Measurements from ENCODE around the gene LMF1.

The LMF1 gene

DNA sequence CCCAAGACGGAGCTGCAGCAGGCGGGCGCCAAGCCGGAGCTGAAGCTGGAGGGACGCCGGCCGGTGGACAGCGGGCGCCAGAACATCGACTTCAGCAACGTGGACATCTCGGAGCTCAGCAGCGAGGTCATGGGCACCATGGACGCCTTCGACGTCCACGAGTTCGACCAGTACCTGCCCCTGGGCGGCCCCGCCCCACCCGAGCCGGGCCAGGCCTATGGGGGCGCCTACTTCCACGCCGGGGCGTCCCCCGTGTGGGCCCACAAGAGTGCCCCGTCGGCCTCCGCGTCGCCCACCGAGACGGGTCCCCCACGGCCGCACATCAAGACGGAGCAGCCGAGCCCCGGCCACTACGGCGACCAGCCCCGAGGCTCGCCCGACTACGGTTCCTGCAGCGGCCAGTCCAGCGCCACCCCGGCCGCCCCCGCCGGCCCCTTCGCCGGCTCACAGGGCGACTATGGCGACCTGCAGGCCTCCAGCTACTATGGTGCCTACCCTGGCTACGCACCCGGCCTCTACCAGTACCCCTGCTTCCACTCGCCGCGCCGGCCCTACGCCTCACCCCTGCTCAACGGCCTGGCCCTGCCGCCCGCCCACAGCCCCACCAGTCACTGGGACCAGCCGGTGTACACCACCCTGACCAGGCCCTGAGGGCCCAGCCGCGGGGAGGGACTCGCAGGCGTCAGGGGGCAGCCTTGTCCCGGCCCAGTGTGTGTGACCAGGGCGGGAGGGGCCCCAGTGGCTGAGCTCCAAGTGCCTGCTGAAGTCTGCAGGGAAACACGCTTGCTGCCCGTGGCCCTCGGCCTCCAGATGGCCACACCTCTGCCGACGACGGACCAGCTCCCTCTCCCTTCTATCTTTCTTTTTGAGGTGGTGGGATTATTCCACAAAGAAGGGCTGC, 14.2 kb upstream of the LMF1 start:
- no peak for DNase-seq

DNA sequence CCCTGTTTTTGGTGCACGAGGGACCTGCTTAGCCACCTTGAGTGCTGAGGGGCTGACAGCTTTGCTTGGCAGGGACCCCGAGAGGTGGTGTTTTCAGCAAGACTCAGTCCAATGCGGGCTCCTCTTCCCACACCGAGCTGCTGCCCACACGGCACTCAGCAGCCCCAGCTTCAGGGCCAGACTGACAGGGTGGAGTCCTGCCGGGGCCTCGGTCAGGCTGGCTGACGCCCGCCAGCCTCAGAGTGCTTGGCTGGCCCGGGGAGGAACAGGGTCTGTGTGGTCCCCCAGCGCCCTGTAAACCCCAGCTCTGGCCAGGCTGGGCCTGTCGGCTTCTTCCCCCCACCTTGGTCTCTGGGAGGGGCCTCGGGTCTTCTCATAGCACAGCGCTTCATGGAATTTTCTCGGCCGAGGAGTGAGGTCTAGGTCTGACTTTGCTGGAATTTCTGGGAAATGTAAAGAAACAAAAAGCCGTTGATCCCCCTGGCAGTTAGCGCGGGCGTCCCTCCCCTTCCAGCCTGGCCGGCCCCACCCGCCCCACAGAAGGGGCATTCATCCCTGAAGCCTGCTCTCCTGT, 13.4 kb upstream of the LMF1 start:
- no peak for DNase-seq

DNA sequence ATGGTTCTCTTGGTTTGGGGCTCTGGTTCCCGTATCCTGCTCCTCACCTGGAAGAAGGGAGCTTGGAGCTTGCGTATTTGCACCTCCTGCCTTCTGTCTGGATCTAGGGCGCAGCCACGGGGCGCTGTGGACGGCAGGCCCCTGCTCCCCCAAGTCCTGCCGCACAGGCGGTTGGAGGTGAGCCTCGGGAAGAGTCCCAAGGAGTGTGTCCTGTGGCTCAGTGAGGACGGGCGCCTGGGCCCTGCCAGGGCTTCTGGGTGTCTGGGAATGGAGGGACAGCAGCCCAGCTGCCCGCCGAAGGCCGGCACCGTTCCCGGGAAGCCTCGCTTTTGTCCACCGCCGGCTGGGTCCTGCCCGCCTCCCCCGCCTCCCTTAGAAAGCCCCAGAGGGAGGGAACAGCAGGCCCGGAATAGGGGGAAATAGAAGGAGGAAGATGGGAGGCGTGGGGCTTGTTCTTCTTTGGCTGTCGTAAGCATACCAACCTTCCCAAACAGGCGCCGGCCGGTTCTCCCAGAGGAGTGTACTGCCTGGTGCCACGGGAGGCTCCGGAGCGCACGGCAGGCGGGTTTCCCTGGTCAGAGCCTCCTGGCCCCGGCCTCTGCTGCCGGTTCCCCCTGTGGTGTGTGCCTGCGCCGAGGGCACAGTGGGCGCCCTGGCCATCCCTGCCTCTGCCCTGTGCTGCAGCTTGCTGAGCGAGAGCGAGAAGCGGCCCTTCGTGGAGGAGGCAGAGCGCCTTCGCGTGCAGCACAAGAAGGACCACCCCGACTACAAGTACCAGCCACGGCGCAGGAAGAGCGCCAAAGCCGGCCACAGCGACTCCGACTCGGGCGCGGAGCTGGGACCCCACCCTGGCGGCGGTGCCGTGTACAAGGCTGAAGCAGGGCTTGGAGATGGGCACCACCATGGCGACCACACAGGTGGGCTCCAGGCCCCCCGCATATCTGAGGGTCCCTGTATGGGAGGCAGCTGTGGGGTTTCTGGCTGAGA, 12.6 kb upstream of the LMF1 start:
- no peak for DNase-seq

DNA sequence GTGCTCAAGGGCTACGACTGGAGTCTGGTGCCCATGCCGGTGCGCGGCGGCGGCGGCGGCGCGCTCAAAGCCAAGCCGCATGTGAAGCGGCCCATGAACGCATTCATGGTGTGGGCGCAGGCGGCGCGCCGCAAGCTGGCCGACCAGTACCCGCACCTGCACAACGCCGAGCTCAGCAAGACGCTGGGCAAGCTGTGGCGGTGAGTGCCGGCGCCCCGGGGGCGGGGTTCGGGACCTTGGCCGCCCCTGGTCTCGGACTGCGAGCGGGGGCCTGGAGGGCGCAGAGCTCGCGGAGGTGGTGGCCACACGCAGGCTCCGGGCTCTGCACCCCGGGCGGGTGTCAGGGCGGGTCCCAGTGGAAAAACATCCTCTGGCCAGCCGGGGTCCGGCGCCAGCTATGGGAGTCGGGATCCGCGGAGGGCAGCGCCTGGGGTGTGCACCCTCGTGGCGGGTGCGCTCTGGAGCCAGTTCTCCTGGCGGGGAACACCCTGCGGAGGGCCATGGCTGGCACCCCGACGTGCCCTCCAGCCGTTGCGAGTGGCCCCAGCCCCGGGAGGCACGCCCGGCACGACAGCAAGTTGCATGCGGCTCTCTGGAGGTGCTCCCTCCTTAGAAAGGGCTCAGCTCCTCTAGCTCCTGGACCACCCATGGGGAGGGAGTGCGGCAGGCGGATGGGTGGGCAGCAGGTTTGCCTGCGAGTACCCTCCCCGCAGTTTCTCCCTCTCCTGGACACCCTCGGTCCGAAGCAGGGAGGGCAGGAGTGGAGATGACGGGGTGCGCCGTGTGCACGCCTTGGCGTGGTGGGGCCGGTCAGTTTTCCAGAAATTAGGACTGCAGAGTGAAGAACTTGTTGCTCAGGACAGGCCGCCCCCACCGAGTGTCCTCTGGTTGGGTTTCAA, 11.6 kb upstream of the LMF1 start:
- no peak for DNase-seq

DNA sequence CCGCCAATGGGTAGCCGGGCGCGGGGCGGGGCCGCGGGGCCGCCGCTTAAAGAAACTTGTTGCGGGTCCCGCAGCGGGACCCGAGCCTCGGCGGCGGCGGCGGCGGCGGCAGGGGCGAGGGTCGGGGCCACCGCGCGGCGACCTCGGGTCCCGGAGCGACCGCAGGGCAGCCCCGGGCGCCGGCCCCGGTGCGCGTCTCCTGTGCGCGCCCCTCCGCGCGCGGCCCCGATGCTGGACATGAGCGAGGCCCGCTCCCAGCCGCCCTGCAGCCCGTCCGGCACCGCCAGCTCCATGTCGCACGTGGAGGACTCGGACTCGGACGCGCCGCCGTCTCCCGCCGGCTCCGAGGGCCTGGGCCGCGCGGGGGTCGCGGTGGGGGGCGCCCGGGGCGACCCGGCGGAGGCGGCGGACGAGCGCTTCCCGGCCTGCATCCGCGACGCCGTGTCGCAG, 10.9 kb upstream of the LMF1 start, which contains the start of gene SOX8:
TSS of gene SOX8 (plus strand) at position 76 of the 450 bp plus-strand sequence. CDS start at position 229, 153 bp downstream.
- DNase-seq: no peak

DNA sequence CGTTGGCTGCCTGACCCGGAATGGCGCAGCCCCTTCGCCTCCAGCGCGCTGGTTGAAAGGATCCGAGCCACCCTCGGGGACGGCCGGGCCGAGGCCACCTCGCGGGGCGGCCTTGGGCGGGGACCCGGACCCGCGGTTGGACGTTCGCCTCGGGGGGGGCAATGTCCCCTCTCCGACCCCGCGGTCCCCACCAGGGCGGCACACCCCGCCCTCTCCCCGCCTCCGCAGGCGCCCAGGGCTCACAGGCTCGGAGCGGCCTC, 9.7 kb upstream of the LMF1 start:
- DNase-seq: no peak

DNA sequence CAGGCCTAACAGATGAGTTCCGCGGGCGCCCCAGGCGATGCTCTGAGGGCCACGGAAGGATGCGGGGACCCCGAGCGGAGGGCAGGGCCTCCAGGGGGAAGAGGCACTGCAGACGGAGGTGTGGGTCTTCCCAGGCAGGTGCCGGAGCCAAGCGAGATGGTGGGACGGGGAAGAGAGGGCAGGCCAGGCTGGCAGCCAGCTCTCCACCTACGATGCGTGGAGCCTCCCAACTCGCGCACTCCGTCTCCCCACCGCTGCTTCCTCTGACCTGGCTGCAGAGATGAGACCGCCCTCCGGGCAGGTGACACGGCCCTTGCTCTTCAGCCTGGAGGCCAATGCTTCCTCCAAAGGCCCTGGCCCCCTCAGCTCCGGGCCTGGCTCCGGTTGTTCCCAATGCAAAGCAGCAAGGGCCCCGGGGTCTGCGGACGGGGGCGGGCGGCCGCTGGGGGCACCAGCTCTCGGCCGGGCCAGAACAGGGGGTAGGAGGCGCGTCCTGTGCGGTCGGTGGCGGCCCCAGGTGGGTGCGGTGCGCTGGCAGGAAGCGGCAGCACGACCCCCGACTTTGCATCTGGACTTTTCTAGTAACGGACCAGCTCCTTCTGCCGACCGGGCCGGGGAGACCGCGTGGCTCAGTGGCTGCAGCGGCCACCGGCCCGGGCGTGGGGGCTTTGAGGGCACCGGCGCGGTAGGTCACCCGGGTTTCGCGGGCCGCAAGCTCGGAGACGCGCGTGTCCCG, 9.2 kb upstream of the LMF1 start:
- no peak for DNase-seq

DNA sequence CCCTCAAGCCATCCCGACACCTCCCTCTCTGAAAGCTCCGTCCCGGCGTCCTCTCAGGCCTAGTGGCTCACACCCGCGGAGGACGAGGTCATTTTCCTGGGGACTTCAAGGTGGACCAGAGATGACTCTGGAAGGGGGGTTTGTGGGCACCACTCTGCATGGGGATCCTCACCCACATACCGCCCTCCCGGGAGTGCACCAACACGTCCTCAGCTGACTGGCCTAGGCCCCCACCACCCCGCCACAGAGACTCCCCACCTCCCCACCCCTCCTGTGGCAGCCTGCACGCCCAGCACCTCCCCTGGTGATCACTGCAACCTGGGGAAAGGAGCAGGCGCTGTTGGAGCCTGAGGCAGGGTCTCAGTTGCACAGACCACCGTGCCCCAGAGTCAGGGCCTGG, 8.4 kb upstream of the LMF1 start:
- DNase-seq: no peak

DNA sequence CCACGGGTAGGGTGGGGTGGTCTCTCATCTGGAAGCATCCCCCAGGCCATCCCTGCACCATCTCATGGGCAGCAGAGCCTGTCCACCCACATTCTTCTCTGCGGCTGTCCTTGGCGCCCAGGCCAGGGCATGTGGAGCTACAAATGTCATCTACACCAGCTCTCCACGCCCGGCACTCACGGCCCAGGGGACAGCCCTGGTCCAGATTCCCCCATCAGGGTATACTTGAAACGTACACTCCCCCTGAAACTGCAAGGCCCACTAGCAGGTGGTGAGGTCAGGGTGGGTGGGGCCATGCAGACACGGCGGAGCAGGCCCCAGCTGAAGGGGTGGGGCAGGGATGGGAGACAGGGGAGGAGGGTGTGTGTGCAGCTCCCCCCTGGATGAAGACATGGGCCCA, 7.6 kb upstream of the LMF1 start:
- no peak for DNase-seq

DNA sequence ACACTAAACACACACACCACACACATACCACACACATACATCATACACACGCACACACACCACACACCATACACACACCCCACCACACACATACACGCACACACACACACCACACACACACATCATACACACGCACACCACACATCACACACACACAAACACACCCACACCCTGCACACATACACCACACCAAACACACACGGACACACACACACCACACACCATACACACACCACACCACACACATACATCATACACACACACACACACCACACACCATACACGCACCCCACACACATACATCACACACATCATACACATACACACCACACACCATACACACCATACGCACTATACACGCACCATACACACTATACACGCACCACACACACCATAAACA, 7.1 kb upstream of the LMF1 start:
- no peak for DNase-seq

DNA sequence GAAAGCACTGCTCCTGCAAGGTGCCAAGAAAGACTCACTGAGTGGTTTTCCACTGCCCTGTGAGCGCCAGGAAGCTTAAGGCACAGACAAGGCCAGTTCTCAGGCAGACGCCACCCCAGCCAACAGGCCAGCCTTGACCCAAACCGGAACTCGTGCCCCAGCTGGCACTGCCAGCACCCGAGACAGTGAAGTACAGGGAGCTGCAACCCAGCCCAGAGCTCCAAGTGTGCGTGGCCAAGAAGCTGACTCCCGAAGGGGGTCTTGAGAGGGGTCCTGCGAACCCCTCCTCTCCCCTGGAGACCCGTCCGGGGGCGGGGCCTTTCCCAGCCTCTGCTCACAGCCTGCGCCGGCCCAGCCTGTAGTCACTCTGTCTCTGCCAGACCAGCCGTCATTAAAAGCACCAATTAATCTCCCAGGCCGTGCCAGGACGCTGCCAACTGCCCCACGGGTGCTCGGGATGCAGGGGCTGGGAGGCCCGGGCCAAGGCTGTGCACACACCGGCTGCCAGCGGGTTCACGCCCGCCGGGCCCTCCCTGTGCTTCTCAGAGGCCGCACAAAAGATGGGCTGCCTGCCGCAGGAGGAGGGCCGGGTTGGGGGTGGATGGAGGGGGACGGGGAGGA, 6.4 kb upstream of the LMF1 start:
- no peak for DNase-seq

DNA sequence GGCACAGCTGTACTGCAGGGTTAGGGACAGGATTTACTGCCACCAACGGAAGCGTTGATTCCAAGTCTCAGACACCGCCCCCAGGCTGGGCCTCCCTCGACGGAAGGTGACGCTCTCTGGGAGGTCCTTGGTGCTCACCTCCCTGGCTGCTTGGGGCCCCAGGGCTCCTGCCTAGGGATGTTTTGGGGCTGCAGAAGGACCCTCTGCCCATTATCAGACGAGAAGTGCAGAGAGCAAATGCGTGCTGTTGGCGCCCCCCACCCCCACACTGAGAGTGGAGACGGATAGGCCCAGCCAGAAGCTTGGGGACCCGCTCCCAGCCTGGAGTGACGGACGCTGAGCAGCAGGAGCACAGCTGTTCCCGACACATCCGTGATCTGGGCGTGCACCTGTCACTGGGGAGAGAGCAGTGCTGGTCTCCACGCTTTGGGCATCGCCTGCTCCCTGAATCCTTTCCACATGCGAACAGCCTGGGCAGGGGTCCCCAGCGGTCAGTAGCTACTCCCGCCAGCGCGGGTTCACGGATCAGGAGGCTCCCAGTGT, 5.7 kb upstream of the LMF1 start:
- DNase-seq: no peak

DNA sequence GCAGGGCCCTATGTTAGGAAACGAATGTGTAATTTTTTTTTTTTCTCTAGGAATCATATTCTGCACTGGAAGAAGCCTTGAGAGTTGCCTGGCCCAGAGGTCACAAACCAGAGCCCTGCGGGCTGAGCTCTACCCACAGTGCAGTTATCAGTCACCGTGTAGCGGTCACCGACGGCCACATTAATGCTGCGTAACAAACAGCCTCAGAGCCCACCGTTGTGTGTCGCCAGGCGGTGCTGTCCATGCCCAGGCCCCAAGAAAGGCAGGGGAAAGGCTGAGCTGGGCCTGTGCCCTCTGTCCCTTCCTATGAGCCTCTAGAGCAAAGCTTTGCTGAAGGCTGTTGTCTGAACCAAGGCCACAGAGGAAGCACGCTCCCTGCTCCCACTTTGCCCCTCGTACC, 4.5 kb upstream of the LMF1 start:
- no peak for DNase-seq

DNA sequence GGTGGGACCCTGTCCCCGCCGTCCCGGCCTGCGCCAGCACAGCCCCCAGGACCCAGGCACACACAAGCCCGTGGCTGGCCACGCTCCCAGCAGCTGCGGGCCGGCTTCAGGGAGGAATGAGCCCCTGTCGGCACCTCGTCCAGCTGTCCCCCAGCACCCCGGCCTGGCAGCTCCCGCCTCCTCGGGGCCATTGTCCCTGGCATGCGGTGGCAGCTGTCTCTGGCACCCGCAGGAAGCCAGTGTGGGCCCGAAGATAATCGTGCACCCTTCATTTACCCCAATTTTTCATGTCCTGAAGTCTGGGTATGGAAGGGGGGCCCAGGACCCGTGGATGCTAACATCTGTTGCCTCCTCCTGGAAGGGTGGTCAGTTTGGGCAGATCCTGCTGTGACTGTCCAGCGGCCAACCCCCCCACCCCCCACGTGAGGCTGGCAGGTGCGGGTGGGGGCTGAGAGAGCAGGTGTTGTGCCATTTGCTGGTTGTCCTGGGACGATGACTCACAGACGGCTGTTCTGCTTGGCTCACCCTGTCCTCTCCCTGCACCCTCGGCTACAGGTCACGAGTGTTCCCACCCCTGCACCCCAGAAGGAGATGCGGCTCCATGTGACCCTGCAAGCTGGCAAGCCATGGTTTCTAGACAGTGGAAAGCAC, 4.0 kb upstream of the LMF1 start:
- DNase-seq: no peak

DNA sequence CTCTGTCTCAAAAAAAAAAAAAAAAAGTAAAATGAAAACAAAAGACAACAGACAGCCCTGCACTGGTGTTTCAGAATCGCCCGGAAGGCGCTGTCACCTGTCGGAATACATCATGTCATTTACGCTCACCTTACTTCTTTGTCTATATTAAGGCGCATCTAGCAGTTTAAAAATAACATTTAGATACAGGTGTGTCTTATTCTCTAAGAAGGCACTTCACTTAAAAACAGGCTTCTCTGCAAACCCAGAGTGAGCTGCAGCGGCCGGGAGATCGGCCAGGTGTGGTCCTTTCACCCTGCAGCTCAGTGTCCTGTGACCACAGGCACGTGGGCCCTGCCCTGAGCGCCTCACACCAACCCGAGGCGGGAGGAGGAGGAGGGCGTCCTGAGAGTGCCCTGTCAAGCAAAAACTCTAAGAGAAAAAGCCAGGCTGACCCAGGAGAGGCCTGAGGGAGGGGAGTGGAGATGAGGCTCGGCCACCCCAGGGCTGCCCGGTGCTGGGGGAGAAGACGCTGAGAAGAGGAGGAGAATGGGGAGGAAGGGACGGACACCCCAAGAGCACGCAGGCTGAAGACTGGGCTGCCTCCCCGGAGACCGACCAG, 3.3 kb upstream of the LMF1 start:
- no peak for DNase-seq

DNA sequence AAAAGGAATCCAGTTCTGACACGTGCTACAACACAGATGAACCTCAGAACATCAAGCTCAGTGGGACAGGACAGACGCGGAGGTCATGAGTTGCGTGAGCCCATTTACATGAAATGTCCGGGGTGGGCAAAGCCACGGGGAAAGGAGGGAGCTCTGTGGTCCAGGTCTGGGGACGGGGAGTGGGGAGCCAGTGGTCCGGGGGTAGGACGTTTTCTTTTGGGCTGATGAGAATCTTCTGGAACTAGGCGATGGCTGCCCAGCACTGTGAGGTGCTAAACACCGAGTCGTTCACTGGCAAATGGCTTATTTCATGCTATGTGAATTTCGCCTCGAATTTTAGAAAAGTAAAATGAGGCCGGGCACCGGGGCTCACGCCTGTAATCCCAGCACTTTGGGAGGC, 2.6 kb upstream of the LMF1 start:
- no peak for DNase-seq

DNA sequence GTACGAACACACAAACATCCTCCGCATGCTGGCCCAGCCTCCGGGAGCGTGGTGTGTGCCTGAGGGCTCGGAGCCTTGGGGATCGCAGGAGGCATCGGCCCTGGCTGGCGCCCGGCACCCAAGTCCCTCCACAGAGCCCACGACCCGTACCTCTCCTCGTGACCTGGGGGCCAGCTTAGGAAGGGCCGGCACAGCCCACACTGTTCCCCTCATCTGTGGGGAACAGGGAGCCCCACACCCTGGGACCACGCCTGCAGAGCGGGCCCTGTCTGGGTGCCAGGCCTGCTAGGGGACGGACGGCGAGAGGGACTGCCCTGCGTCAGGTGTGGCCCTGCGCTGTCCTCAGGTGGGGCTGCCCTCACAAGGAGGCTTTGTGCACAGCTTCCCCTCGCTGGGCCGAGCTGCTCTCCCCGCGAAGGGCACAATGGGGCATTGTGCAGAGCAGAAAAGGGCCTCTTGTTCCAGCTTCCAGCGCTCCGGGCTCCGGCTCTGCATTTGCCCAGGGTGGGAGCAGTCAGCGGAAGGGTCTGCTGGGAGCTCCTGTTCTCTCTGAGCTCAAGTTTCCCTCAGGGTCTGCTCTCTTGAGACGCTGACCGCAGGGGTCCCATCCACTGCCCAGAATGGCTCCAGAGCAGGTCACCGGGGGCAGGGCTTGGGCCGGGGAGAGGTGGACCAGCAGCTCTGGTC, 1.7 kb upstream of the LMF1 start:
- DNase-seq: no peak

DNA sequence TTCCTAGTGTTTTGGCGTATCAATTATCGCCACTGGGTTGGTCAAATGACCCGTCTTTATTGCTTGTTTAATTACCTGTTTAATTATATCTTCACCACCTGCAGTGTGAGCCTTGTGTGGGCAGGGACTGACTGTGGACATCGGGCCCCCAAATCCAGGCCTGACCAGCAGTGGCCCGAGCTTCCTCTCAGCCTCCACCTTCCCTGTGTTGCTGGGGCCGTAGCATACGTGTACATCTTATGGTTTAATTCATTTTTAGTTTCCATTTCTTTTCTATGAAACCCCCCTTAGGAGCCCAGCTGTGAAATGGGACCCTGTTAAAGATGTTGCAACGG, 1.2 kb upstream of the LMF1 start:
- DNase-seq: no peak

DNA sequence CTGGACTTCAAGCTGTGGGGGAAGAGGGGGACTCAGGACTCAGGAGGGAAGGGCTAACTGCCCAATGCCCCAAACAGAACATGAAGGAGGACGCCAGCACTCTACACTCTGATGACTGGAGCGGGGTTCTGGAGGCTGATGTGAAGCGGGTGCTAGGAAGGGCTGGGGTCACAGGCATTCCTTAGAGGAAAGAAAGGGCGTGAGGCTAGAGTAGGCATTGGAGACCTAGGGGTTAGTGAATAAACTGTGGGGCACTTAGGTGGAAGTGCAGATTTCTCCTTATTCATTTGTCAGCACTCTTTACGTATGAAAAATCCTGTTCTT, 760 bp upstream of the LMF1 start:
- no peak for DNase-seq

DNA sequence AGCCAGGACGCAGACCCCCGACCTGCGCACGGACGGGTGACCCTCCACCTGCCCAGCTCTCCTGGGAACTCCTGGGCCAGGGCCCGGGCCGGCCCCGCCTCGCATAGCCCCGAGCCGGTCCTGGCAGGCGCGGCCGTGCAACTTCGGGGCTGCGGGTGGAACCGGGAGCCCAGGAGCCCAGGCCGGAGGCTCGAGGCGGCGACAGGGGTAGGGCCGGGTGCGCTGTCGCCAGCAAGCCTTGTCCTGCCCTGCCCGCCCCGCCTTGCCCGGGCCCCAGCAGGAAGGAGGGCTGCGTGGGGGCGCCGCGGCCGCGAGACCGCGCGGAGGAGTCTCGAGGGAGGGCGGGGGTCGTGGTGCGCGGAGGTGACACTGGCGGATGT, 408 bp downstream of the LMF1 start:
- DNase-seq: no peak
